ENCODE data around the gene MND1.

DNA sequence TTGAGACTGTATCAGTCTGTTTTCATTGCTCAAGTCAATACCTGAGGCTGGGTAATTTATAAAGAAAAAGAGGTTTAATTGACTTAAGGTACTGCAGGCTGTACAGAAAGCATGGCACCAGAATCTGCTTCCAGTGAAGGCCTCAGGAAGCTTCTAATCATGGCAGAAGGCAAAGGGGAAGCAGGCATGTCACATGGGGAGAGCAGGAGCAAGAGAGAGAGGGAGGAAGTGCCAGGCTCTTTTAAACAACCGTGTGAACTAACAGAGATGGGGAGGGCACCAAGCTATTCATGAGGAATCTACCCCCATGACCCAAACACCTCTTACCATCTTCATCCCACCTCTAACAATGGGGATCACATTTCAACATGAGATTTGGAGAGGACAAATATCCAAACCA, 114.5 kb downstream of the MND1 start:
- TF ChIP-seq, protein P1, sequence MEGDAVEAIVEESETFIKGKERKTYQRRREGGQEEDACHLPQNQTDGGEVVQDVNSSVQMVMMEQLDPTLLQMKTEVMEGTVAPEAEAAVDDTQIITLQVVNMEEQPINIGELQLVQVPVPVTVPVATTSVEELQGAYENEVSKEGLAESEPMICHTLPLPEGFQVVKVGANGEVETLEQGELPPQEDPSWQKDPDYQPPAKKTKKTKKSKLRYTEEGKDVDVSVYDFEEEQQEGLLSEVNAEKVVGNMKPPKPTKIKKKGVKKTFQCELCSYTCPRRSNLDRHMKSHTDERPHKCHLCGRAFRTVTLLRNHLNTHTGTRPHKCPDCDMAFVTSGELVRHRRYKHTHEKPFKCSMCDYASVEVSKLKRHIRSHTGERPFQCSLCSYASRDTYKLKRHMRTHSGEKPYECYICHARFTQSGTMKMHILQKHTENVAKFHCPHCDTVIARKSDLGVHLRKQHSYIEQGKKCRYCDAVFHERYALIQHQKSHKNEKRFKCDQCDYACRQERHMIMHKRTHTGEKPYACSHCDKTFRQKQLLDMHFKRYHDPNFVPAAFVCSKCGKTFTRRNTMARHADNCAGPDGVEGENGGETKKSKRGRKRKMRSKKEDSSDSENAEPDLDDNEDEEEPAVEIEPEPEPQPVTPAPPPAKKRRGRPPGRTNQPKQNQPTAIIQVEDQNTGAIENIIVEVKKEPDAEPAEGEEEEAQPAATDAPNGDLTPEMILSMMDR (IDR thresholded peaks at IDR 0.05), result no peak
- TF ChIP-seq POLR2A (IDR thresholded peaks at IDR 0.05), result no peak

Data from heart left ventricle (tissue), 13 donors.